Activated CD4-positive, CD25-positive, alpha-beta regulatory T cell (primary cell): ENCODE data around the gene APOE.
"Not testable (repeated sequence)": the region's sequence is repeated elsewhere in the genome, so short reads cannot be mapped to it uniquely, and the experiment has no call there.

Experiments
- DNase-seq, 4 experiments: peaks; one replicate each; lab custom pipeline; 2025; lab: John Stamatoyannopoulos, UW

The APOE gene

DNA sequence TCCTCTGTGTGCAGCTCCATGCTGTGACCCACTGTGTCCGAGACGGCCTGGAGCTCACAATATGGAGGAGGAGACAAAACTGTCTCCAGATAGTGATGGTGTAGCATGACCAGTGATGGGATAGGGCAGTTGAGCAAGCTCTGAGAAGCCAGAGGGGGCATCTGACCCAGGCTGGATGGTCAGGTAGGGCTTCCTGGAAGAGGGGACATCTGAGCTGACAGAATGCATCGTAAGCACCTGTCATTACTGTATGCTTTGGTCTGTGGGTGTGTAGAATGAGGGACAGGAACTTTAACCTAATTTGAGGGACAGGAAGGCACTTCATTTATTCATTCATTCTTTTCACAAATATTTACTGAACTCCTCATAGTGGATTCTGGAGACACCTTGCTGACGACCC, 21.0 kb upstream of the APOE start:
- DNase-seq: no peak

DNA sequence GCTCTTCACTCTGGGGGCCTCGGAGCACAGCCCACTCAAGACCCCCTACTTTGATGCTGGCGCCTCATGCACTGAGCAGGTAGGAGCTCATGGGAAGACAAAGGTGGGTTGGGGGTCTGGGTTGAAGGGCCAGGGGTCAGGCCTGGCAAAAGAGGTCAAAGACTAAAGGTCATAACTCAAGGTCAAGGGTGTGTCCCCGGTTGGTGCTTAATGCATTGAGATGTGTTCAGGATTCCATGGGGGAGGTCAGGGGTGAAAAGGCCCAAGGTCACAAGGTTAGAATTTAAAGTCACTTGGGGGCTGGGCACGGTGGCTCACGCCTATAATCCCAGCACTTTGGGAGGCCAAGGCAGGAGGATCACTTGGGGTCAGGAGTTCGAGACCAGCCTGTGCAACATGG, 19.5 kb upstream of the APOE start:
- DNase-seq: no peak

- DNase-seq: no peak
These were observed 17.9 kb upstream of the APOE start for GRCh38 chr19:44887648-44888047.

GRCh38 chr19:44888335-44888734, 17.3 kb upstream of the APOE start:
- not testable (repeated sequence) for DNase-seq

- DNase-seq: no peak
These were observed 15.7 kb upstream of the APOE start for GRCh38 chr19:44889830-44890365.

DNA sequence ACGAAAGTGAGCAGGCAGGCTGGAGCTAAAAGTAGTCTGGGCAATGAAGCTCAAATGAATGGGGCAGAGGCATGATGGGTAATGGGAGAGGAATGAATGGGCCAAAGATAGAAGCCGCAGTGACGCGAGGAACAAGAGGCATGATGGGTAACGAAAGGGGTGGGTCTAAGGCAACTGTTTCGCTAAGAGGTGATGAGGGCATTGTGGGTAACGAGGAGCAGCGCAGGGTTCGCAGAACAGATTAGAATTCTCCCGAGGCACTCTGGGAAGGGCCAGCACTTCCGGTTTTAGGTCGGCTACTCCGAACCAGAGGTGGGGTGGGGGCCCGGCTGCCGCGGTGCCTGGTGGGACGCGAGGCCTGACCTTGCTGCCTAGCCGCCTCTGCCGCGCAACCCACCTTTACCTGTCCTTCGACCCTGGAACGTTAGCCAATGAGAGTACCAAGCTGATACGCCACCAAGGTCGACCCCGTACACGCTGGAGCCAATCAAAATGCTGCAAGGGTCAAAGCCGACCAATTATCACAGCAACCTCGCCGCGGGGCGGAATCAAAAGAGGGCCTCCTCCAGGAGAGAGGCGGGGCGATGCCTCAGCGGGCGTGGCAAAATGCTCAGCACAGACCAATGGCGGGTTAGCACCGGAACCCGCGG, 15.1 kb upstream of the APOE start:
- DNase-seq: peak in 3 of 4 experiments; percentile 99 to 100 (median 99)

DNA sequence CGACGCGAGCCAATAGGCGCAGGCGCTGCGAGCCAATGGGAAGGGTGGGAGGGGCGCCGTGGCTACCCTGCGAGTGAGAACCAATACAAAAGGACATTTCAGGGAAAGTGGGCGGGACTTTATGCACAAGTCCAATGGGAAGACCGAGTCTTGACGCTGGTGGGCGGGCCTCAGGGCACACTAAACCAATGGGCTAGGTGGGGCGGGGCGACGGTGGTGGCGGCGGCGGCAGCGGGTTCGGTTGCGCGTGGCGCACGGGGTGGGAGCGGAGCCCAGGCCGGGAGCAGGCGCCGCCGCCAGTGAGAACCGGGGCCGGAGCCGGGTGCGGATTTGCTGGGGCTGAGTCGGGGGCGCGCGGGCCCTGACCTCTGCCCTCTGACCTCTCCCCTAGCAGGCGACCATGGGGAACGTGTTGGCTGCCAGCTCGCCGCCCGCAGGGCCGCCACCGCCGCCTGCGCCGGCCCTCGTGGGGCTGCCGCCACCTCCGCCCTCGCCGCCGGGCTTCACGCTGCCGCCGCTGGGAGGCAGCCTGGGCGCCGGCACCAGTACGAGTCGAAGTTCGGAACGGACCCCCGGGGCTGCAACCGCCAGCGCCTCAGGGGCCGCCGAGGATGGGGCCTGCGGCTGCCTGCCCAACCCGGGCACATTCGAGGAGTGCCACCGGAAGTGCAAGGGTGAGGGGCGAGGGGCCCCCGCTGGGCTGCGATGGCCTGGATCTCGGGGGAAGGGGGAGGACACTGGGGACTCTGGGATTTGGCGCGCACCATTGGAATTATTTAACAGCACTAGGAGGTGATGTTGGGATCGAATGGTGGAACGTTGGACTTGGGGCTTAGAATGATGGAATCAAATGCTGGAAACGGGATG, 14.3 kb upstream of the APOE start, which contains the start of gene TOMM40:
Gene TOMM40 (plus strand): TSS at position 239 of the 867 bp plus-strand sequence. CDS start 162 bp downstream, at position 401.
- DNase-seq: peak in 2 of 4 experiments; percentile 99 to 100

GRCh38 chr19:44892932-44893331, 12.7 kb upstream of the APOE start:
- DNase-seq: no peak

DNA sequence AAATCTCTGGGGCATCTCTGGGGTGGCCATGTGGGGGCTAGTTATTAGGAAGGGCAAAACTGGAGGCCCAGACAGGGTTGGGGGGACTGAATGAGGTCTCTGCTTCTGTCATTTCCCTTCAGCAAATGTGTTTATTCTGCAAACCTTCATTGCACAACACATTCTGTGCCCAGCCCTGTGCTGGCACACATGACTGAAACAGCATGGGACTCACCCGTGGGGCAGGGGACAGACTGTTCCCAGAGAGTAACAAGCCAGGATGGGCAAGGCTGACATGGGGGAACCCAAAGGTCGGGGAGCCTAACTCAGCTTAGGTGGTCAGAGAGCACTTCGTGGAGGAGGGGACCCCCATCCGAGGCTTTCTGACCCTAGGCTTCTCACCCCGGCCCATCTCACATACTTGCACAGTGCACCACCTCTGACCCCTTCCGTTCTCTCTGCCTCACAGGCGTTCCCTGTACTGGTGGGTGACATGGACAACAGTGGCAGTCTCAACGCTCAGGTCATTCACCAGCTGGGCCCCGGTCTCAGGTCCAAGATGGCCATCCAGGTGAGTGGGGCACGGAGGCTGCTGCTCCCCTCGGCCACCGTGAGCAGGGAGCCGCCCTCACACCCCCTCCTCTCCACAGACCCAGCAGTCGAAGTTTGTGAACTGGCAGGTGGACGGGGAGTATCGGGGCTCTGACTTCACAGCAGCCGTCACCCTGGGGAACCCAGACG, 12.1 kb upstream of the APOE start:
- DNase-seq: no peak

DNA sequence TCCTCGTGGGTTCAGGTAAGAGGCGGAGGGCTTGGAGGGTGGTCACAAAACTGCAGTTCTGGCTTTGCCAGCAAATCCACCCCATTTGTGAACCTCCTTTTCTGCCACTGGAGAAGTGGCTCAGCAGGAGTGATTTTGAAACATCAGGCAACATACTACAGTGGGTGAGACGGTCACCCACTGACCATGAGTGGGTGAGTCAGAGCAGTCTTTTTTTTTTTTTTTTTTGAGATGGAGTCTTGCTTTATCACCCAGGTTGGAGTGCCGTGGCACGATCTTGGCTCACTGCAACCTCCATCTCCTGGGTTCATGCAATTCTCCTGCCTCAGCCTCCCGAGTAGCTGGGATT, 11.6 kb upstream of the APOE start:
- DNase-seq: no peak

GRCh38 chr19:44894946-44895345, 10.7 kb upstream of the APOE start:
- no peak for DNase-seq

DNA sequence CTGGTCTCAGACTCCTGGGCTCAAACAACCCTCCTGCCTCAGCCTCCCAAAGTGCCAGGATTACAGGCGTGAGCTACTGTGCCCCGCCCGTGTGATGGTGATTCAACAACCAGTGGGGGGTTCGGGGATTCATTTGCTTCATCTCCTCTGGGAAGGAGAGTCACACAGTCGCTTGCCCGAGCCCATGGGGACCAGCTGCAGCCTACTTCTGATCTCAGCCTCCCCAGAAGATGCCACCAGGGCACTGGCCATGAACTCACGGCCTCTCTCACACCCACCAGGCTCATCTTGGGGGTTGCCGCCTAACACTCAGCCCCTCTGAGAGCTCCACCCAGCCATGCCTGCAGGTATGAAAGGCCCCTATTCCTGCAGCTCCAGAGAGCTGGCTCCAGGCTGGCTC, 7.8 kb upstream of the APOE start:
- DNase-seq: no peak

DNA sequence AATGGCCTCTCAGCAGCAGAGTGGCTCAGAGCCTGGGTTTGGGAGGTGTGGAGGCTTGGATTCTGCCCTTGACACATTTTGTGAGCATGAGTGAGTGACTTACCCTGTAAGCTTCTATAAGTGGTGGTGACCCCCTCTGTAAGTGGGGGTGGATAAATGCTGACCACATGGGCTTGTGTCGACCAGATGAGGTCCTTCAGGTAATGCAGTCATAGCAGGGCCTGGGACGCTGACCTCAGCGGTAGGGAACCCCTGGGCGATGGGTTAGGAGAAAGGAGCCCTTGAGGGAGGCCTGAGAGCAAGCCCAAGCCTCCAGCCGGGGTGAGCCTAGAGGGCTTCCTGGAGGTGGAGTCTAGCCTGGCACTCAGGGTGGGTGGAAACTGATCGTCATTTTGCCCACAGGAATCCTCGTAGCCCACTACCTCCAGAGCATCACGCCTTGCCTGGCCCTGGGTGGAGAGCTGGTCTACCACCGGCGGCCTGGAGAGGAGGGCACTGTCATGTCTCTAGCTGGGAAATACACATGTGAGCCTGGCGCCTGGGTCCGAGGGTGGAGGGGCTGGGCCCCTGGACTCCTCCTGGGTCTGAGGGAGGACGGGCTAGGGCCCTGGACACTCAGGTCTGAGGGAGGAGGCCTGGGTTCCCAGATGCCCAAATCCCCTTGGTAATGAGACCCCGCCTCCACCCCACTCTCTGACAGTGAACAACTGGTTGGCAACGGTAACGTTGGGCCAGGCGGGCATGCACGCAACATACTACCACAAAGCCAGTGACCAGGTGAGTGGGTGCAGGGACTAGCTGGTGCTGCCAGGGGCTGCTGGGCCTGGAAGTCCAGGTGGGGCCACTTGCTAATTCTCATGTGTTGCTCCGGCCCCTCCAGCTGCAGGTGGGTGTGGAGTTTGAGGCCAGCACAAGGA, 5.0 kb upstream of the APOE start:
- DNase-seq: no peak

DNA sequence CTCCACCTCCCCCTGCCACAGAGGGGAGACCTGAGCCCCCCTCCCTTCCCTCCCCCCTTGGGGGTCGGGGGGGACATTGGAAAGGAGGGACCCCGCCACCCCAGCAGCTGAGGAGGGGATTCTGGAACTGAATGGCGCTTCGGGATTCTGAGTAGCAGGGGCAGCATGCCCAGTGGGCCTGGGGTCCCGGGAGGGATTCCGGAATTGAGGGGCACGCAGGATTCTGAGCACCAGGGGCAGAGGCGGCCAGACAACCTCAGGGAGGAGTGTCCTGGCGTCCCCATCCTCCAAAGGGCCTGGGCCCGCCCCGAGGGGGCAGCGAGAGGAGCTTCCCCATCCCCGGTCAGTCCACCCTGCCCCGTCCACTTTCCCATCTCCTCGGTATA, 2.4 kb upstream of the APOE start:
- DNase-seq: no peak

- DNase-seq: peak; percentile 52 to 77 (median 58)
These were observed 1.8 kb upstream of the APOE start for GRCh38 chr19:44903602-44904425.

DNA sequence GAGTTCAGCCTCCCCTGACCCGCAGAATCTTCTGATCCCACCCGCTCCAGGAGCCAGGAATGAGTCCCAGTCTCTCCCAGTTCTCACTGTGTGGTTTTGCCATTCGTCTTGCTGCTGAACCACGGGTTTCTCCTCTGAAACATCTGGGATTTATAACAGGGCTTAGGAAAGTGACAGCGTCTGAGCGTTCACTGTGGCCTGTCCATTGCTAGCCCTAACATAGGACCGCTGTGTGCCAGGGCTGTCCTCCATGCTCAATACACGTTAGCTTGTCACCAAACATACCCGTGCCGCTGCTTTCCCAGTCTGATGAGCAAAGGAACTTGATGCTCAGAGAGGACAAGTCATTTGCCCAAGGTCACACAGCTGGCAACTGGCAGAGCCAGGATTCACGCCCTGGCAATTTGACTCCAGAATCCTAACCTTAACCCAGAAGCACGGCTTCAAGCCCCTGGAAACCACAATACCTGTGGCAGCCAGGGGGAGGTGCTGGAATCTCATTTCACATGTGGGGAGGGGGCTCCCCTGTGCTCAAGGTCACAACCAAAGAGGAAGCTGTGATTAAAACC, 1.1 kb upstream of the APOE start:
- DNase-seq: no peak

- DNase-seq: no peak
These were observed 2.0 kb downstream of the APOE start for GRCh38 chr19:44907613-44908012.

DNA sequence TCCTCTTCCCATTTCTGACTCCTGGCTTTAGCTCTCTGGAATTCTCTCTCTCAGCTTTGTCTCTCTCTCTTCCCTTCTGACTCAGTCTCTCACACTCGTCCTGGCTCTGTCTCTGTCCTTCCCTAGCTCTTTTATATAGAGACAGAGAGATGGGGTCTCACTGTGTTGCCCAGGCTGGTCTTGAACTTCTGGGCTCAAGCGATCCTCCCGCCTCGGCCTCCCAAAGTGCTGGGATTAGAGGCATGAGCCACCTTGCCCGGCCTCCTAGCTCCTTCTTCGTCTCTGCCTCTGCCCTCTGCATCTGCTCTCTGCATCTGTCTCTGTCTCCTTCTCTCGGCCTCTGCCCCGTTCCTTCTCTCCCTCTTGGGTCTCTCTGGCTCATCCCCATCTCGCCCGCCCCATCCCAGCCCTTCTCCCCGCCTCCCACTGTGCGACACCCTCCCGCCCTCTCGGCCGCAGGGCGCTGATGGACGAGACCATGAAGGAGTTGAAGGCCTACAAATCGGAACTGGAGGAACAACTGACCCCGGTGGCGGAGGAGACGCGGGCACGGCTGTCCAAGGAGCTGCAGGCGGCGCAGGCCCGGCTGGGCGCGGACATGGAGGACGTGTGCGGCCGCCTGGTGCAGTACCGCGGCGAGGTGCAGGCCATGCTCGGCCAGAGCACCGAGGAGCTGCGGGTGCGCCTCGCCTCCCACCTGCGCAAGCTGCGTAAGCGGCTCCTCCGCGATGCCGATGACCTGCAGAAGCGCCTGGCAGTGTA, 2.7 kb downstream of the APOE start:
- no peak for DNase-seq

DNA sequence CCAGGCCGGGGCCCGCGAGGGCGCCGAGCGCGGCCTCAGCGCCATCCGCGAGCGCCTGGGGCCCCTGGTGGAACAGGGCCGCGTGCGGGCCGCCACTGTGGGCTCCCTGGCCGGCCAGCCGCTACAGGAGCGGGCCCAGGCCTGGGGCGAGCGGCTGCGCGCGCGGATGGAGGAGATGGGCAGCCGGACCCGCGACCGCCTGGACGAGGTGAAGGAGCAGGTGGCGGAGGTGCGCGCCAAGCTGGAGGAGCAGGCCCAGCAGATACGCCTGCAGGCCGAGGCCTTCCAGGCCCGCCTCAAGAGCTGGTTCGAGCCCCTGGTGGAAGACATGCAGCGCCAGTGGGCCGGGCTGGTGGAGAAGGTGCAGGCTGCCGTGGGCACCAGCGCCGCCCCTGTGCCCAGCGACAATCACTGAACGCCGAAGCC, 3.3 kb downstream of the APOE start:
- no peak for DNase-seq
